ENCODE data around the gene PLB1.

PLB1 gene

GRCh38 chr2:28602136-28602660, 106.3 kb downstream of the PLB1 start:
- no peaks in the 10 kb centered on the region for H3K9me3 ChIP-seq (ENCODE audit: control insufficient read depth, low read length)
- H3K4me3 ChIP-seq (ENCODE audit: low read length): no peak overlapping the region
- H3K36me3 ChIP-seq (ENCODE audit: control insufficient read depth, insufficient read depth, low read length): no peaks in the 10 kb centered on the region
- H3K27me3 ChIP-seq (ENCODE audit: control insufficient read depth, insufficient read depth, low read length): no peaks in the 10 kb centered on the region
- no peak overlapping the region for H3K9ac ChIP-seq (ENCODE audit: low read length)
- H3K4me1 ChIP-seq (ENCODE audit: control insufficient read depth, insufficient read depth, low read length): peaks cover 20% of the 10 kb centered on the region

GRCh38 chr2:28602751-28603639, 107.1 kb downstream of the PLB1 start:
- Histone ChIP-seq H3K36me3 (ENCODE audit: control insufficient read depth, insufficient read depth, low read length) (no peaks in the 10 kb centered on the region), H3K9ac (ENCODE audit: low read length) (no peak overlapping the region), H3K27me3 (ENCODE audit: control insufficient read depth, insufficient read depth, low read length) (no peaks in the 10 kb centered on the region), H3K9me3 (ENCODE audit: control insufficient read depth, low read length) (no peaks in the 10 kb centered on the region), H3K4me3 (ENCODE audit: low read length) (no peak overlapping the region), H3K4me1 (ENCODE audit: control insufficient read depth, insufficient read depth, low read length) (peaks cover 20% of the 10 kb centered on the region)

- H3K4me1 ChIP-seq (ENCODE audit: control insufficient read depth, insufficient read depth, low read length): peaks cover 20% of the 10 kb centered on the region
- H3K4me3 ChIP-seq (ENCODE audit: low read length): no peak overlapping the region
- H3K9me3 ChIP-seq (ENCODE audit: control insufficient read depth, low read length): no peaks in the 10 kb centered on the region
- H3K36me3 ChIP-seq (ENCODE audit: control insufficient read depth, insufficient read depth, low read length): no peaks in the 10 kb centered on the region
- H3K27me3 ChIP-seq (ENCODE audit: control insufficient read depth, insufficient read depth, low read length): no peaks in the 10 kb centered on the region
- H3K9ac ChIP-seq (ENCODE audit: low read length): no peak overlapping the region
Measured at GRCh38 chr2:28603821-28604220, 108.0 kb downstream of the PLB1 start.

GRCh38 chr2:28604284-28604843, 108.5 kb downstream of the PLB1 start:
- Histone ChIP-seq H3K27me3 (ENCODE audit: control insufficient read depth, insufficient read depth, low read length) (no peaks in the 10 kb centered on the region), H3K36me3 (ENCODE audit: control insufficient read depth, insufficient read depth, low read length) (no peaks in the 10 kb centered on the region), H3K9me3 (ENCODE audit: control insufficient read depth, low read length) (no peaks in the 10 kb centered on the region), H3K9ac (ENCODE audit: low read length) (no peak overlapping the region), H3K4me3 (ENCODE audit: low read length) (no peak overlapping the region), H3K4me1 (ENCODE audit: control insufficient read depth, insufficient read depth, low read length) (peaks cover 20% of the 10 kb centered on the region)

- H3K9me3 ChIP-seq (ENCODE audit: control insufficient read depth, low read length): no peaks in the 10 kb centered on the region
- no peak overlapping the region for H3K4me3 ChIP-seq (ENCODE audit: low read length)
- no peak overlapping the region for H3K9ac ChIP-seq (ENCODE audit: low read length)
- no peaks in the 10 kb centered on the region for H3K27me3 ChIP-seq (ENCODE audit: control insufficient read depth, insufficient read depth, low read length)
- peaks cover 31% of the 10 kb centered on the region for H3K4me1 ChIP-seq (ENCODE audit: control insufficient read depth, insufficient read depth, low read length)
- no peaks in the 10 kb centered on the region for H3K36me3 ChIP-seq (ENCODE audit: control insufficient read depth, insufficient read depth, low read length)
Measured at GRCh38 chr2:28606986-28607441, 111.2 kb downstream of the PLB1 start.

- Histone ChIP-seq H3K9ac (ENCODE audit: low read length) (no peak overlapping the region), H3K4me3 (ENCODE audit: low read length) (no peak overlapping the region), H3K4me1 (ENCODE audit: control insufficient read depth, insufficient read depth, low read length) (peaks cover 28% of the 10 kb centered on the region), H3K9me3 (ENCODE audit: control insufficient read depth, low read length) (no peaks in the 10 kb centered on the region), H3K27me3 (ENCODE audit: control insufficient read depth, insufficient read depth, low read length) (no peaks in the 10 kb centered on the region), H3K36me3 (ENCODE audit: control insufficient read depth, insufficient read depth, low read length) (no peaks in the 10 kb centered on the region)
Measured at GRCh38 chr2:28607730-28608499, 112.1 kb downstream of the PLB1 start.

GRCh38 chr2:28608500-28609424, 112.9 kb downstream of the PLB1 start:
- Histone ChIP-seq H3K36me3 (ENCODE audit: control insufficient read depth, insufficient read depth, low read length) (no peaks in the 10 kb centered on the region), H3K27me3 (ENCODE audit: control insufficient read depth, insufficient read depth, low read length) (no peaks in the 10 kb centered on the region), H3K9ac (ENCODE audit: low read length) (no peak overlapping the region), H3K9me3 (ENCODE audit: control insufficient read depth, low read length) (no peaks in the 10 kb centered on the region), H3K4me1 (ENCODE audit: control insufficient read depth, insufficient read depth, low read length) (peaks cover 20% of the 10 kb centered on the region), H3K4me3 (ENCODE audit: low read length) (no peak overlapping the region)

GRCh38 chr2:28610583-28611201, 114.8 kb downstream of the PLB1 start:
- Histone ChIP-seq H3K4me3 (ENCODE audit: low read length) (no peak overlapping the region), H3K9ac (ENCODE audit: low read length) (no peak overlapping the region), H3K27me3 (ENCODE audit: control insufficient read depth, insufficient read depth, low read length) (no peaks in the 10 kb centered on the region), H3K4me1 (ENCODE audit: control insufficient read depth, insufficient read depth, low read length) (peaks cover 18% of the 10 kb centered on the region), H3K36me3 (ENCODE audit: control insufficient read depth, insufficient read depth, low read length) (no peaks in the 10 kb centered on the region), H3K9me3 (ENCODE audit: control insufficient read depth, low read length) (no peaks in the 10 kb centered on the region)

GRCh38 chr2:28612131-28612812, 116.4 kb downstream of the PLB1 start:
- H3K9ac ChIP-seq (ENCODE audit: low read length): no peak overlapping the region
- H3K9me3 ChIP-seq (ENCODE audit: control insufficient read depth, low read length): no peaks in the 10 kb centered on the region
- H3K36me3 ChIP-seq (ENCODE audit: control insufficient read depth, insufficient read depth, low read length): no peaks in the 10 kb centered on the region
- H3K4me1 ChIP-seq (ENCODE audit: control insufficient read depth, insufficient read depth, low read length): peaks cover 20% of the 10 kb centered on the region
- H3K27me3 ChIP-seq (ENCODE audit: control insufficient read depth, insufficient read depth, low read length): no peaks in the 10 kb centered on the region
- H3K4me3 ChIP-seq (ENCODE audit: low read length): no peak overlapping the region

- H3K4me1 ChIP-seq (ENCODE audit: control insufficient read depth, insufficient read depth, low read length): peaks cover 29% of the 10 kb centered on the region
- no peaks in the 10 kb centered on the region for H3K9me3 ChIP-seq (ENCODE audit: control insufficient read depth, low read length)
- H3K27me3 ChIP-seq (ENCODE audit: control insufficient read depth, insufficient read depth, low read length): no peaks in the 10 kb centered on the region
- H3K9ac ChIP-seq (ENCODE audit: low read length): no peak overlapping the region
- H3K4me3 ChIP-seq (ENCODE audit: low read length): no peak overlapping the region
- H3K36me3 ChIP-seq (ENCODE audit: control insufficient read depth, insufficient read depth, low read length): no peaks in the 10 kb centered on the region
Measured at GRCh38 chr2:28613186-28613585, 117.3 kb downstream of the PLB1 start.

Measured in mucosa of stomach (tissue), 1 donor.